K562 (cell line): ENCODE data around the gene ADRB2. TPM values are rescaled to one million over a fixed set of nuclear protein-coding genes. Genes with fewer than 3 reads are reported as not detected.

Experiments
- ARID2 ChIP-seq: fragments of 450-650 bp; IDR thresholded peaks from 2 replicates; pipeline ENCODE4 v1.6.1; 2017; ENCODE audit warnings: antibody characterized with exemption, mild to moderate bottlenecking
- DDX20 ChIP-seq: fragments of 450-650 bp; IDR thresholded peaks from 2 replicates; pipeline ENCODE4 v1.6.1; 2016; ENCODE audit warnings: missing genetic modification characterization, low read depth, mild to moderate bottlenecking, missing compliant biosample characterization, moderate library complexity
- FOS ChIP-seq: IDR thresholded peaks from 3 replicates; pipeline ENCODE4 v1.6.1; 2011; ENCODE audit not compliant: insufficient read length; ENCODE audit errors: extremely low read depth
- FOXK1 ChIP-seq: sonication (generic); formaldehyde crosslinking; IDR thresholded peaks from 2 replicates; pipeline ENCODE4 v1.8.0; 2022; ENCODE audit warnings: missing genetic modification reagents, mild to moderate bottlenecking, borderline replicate concordance
- KAT7 ChIP-seq: sonication (generic); formaldehyde crosslinking; IDR thresholded peaks from 2 replicates; pipeline ENCODE4 v1.8.0; 2022; ENCODE audit warnings: missing genetic modification reagents, mild to moderate bottlenecking, borderline replicate concordance
- KLF16 ChIP-seq: IDR thresholded peaks from 2 replicates; pipeline ENCODE4 v1.6.1; 2016; ENCODE audit warnings: antibody characterized with exemption
- MED1 ChIP-seq: sonication (generic); formaldehyde crosslinking; IDR thresholded peaks from 2 replicates; pipeline ENCODE4 v1.8.1; 2023; ENCODE audit warnings: missing genetic modification reagents, borderline replicate concordance
- MIER1 ChIP-seq: fragments of 450-650 bp; IDR thresholded peaks from 2 replicates; pipeline ENCODE4 v1.6.1; 2016; ENCODE audit warnings: antibody characterized with exemption, mild to moderate bottlenecking, low read depth
- MXI1 ChIP-seq: IDR thresholded peaks from 2 replicates; pipeline ENCODE4 v1.6.1; 2011; ENCODE audit warnings: low read depth, mild to moderate bottlenecking, improper control_type of control experiment, low read length
- NBN ChIP-seq: fragments of 450-650 bp; IDR thresholded peaks from 2 replicates; pipeline ENCODE4 v1.6.1; 2016; ENCODE audit warnings: low read depth, mild to moderate bottlenecking
- NR2F6 ChIP-seq: fragments of 450-650 bp; formaldehyde crosslinking; IDR thresholded peaks from 2 replicates; pipeline ENCODE4 v1.4.0; 2020; ENCODE audit warnings: mild to moderate bottlenecking
- NUFIP1 ChIP-seq: fragments of 450-650 bp; IDR thresholded peaks from 2 replicates; pipeline ENCODE4 v1.6.1; 2018; ENCODE audit not compliant: partially characterized antibody
- PYGO2 ChIP-seq: fragments of 450-650 bp; IDR thresholded peaks from 2 replicates; pipeline ENCODE4 v1.6.1; 2016; ENCODE audit warnings: mild to moderate bottlenecking, missing genetic modification characterization, moderate library complexity, missing compliant biosample characterization
- RB1 ChIP-seq: fragments of 450-650 bp; IDR thresholded peaks from 2 replicates; pipeline ENCODE4 v1.6.1; 2017; ENCODE audit warnings: low read depth, mild to moderate bottlenecking
- SAFB2 ChIP-seq: fragments of 200-400 bp; formaldehyde crosslinking; IDR thresholded peaks from 2 replicates; pipeline ENCODE4 v1.6.1; 2018; ENCODE audit warnings: borderline replicate concordance, low read length, low read depth, moderate library complexity; ENCODE audit not compliant: severe bottlenecking
- TCFL5 ChIP-seq: fragments of 250-450 bp; sonication (Bioruptor Pico); conservative IDR thresholded peaks from 2 replicates; pipeline ENCODE4 v1.6.1; 2021; ENCODE audit warnings: mild to moderate bottlenecking, moderate library complexity, matching md5 sums
- polyA plus RNA-seq, 8 experiments: library from polyadenylated mRNA; depleted of rRNA in 4 of 8; stranded (reverse) in 5 of 8; unstranded in 3 of 8; fragments of >200 nt; fragmentation: Nextera tagmentation in 2 of 8; fragmentation: Illumina TruSeq in 1 of 8; extraction: Ambion mirVana in 2 of 8; extraction: Trizol in 1 of 8; gene quantifications; 2 replicates each; pipeline versions ENCODE4 v1.2.1 to v1.2.3, GENCODE V29; 2011 to 2014; ENCODE audit warnings: inconsistent platforms in 1 of 8, missing spikeins in 1 of 8
- total RNA-seq, 7 experiments: library from RNA; depleted of rRNA in 6 of 7; stranded (reverse); fragments of >200 nt in 6 of 7; fragmentation: Illumina TruSeq in 2 of 7; extraction: Trizol in 2 of 7; gene quantifications; 2 replicates each; pipeline versions ENCODE4 v1.2.1 to v1.2.3, GENCODE V29; 2011 to 2021; ENCODE audit warnings: low replicate concordance in 1 of 7
- TF ChIP-seq, protein P1 (sequence below): sonication (generic); formaldehyde crosslinking; IDR thresholded peaks from 2 replicates; pipeline ENCODE4 v1.8.0; 2022; ENCODE audit warnings: mild to moderate bottlenecking, missing genetic modification reagents
- TF ChIP-seq, protein P2 (sequence below), 2 experiments: fragments of 250-450 bp in 1 of 2; fragments of 450-650 bp in 1 of 2; sonication (Bioruptor Pico) in 1 of 2; IDR thresholded peaks; 2 replicates each; pipeline versions ENCODE4 v1.6.1 to v1.8.0; 2016 to 2021; ENCODE audit warnings: mild to moderate bottlenecking in 2 of 2, moderate library complexity in 2 of 2, missing compliant biosample characterization in 1 of 2, missing genetic modification characterization in 1 of 2
- TF ChIP-seq, protein P3 (sequence below): fragments of 450-650 bp; IDR thresholded peaks from 2 replicates; pipeline ENCODE4 v1.6.1; 2016; ENCODE audit warnings: borderline replicate concordance
- TF ChIP-seq, protein P4 (sequence below): fragments of 250-450 bp; sonication (Bioruptor Pico); IDR thresholded peaks from 2 replicates; pipeline ENCODE4 v1.5.0; 2021
- TF ChIP-seq, protein P5 (sequence below), 2 experiments: fragments of 450-650 bp; IDR thresholded peaks; 2 replicates each; pipeline ENCODE4 v1.6.1; 2018; ENCODE audit warnings: mild to moderate bottlenecking in 2 of 2, low read depth in 1 of 2; ENCODE audit not compliant: partially characterized antibody in 2 of 2

Gene ADRB2
- total and polyA plus RNA-seq, 9 of the 15 experiments (the other 6 are each of a cell fraction or from before 2014, with no cell fraction given) = 0.01 to 0.18 (median 0.04) TPM; not detected in 2

DNA sequence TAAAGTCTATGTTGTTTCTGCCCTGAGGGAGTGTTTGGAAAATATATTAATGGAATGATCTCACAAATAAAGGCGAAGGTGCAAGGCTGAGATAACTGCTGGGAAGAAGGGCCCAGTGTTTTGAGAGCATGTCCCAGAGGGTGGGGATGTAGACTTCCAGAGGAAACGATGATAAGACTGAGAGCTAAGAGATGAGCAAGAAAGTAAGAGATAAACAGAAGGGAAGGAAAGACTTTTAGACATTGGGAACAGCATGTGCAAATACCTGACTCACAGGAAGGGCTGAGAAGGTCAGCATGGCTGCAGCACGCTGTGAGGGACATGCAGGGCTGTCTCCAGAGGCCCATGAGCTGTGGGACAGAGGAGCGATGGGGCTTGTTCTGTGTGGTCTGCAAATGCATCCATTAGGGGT is 19.9 kb upstream of the ADRB2 start (continued):
- TF ChIP-seq RB1 = no peak
- 0 out of 2 replicates have a peak, but pooled peaks have one; percentile 35 for TF ChIP-seq KAT7 (CRISPR knock-in tag)
- TF ChIP-seq FOXK1 = no peak
- TF ChIP-seq NR2F6 (CRISPR knock-in tag) = no peak
- no peak for TF ChIP-seq MXI1
- TF ChIP-seq, protein P1, sequence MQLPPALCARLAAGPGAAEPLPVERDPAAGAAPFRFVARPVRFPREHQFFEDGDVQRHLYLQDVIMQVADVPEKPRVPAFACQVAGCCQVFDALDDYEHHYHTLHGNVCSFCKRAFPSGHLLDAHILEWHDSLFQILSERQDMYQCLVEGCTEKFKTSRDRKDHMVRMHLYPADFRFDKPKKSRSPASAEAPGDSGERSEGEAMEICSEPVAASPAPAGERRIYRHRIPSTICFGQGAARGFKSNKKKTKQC (CRISPR knock-in tag) = no peak
- TF ChIP-seq DDX20 (tag) = no peak
- no peak for TF ChIP-seq SAFB2
- TF ChIP-seq, protein P2, sequence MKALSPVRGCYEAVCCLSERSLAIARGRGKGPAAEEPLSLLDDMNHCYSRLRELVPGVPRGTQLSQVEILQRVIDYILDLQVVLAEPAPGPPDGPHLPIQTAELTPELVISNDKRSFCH (CRISPR knock-in tag; IDR thresholded peaks at IDR 0.05) = no peak
- TF ChIP-seq, protein P2 (tag; IDR thresholded peaks at IDR 0.05) = peak; percentile 94
- TF ChIP-seq KLF16 = 0 out of 2 replicates have a peak, but pooled peaks have one; percentile 22
- peak; percentile 73 for TF ChIP-seq NBN
- TF ChIP-seq NUFIP1 = no peak
- TF ChIP-seq TCFL5 = no peak
- TF ChIP-seq, protein P3, sequence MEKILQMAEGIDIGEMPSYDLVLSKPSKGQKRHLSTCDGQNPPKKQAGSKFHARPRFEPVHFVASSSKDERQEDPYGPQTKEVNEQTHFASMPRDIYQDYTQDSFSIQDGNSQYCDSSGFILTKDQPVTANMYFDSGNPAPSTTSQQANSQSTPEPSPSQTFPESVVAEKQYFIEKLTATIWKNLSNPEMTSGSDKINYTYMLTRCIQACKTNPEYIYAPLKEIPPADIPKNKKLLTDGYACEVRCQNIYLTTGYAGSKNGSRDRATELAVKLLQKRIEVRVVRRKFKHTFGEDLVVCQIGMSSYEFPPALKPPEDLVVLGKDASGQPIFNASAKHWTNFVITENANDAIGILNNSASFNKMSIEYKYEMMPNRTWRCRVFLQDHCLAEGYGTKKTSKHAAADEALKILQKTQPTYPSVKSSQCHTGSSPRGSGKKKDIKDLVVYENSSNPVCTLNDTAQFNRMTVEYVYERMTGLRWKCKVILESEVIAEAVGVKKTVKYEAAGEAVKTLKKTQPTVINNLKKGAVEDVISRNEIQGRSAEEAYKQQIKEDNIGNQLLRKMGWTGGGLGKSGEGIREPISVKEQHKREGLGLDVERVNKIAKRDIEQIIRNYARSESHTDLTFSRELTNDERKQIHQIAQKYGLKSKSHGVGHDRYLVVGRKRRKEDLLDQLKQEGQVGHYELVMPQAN = no peak
- TF ChIP-seq, protein P4, sequence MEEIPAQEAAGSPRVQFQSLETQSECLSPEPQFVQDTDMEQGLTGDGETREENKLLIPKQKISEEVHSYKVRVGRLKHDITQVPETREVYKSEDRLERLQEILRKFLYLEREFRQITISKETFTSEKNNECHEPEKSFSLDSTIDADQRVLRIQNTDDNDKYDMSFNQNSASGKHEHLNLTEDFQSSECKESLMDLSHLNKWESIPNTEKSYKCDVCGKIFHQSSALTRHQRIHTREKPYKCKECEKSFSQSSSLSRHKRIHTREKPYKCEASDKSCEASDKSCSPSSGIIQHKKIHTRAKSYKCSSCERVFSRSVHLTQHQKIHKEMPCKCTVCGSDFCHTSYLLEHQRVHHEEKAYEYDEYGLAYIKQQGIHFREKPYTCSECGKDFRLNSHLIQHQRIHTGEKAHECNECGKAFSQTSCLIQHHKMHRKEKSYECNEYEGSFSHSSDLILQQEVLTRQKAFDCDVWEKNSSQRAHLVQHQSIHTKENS (CRISPR knock-in tag) = no peak
- no peak for TF ChIP-seq ARID2
- no peak for TF ChIP-seq PYGO2 (tag)
- TF ChIP-seq, protein P5, sequence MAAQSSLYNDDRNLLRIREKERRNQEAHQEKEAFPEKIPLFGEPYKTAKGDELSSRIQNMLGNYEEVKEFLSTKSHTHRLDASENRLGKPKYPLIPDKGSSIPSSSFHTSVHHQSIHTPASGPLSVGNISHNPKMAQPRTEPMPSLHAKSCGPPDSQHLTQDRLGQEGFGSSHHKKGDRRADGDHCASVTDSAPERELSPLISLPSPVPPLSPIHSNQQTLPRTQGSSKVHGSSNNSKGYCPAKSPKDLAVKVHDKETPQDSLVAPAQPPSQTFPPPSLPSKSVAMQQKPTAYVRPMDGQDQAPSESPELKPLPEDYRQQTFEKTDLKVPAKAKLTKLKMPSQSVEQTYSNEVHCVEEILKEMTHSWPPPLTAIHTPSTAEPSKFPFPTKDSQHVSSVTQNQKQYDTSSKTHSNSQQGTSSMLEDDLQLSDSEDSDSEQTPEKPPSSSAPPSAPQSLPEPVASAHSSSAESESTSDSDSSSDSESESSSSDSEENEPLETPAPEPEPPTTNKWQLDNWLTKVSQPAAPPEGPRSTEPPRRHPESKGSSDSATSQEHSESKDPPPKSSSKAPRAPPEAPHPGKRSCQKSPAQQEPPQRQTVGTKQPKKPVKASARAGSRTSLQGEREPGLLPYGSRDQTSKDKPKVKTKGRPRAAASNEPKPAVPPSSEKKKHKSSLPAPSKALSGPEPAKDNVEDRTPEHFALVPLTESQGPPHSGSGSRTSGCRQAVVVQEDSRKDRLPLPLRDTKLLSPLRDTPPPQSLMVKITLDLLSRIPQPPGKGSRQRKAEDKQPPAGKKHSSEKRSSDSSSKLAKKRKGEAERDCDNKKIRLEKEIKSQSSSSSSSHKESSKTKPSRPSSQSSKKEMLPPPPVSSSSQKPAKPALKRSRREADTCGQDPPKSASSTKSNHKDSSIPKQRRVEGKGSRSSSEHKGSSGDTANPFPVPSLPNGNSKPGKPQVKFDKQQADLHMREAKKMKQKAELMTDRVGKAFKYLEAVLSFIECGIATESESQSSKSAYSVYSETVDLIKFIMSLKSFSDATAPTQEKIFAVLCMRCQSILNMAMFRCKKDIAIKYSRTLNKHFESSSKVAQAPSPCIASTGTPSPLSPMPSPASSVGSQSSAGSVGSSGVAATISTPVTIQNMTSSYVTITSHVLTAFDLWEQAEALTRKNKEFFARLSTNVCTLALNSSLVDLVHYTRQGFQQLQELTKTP (IDR thresholded peaks at IDR 0.05; ENCODE audit: low read depth in 1 of 2, partially characterized antibody in 2 of 2) = peak in 1 of 2 experiments; percentile 15
- no peak for TF ChIP-seq MIER1
- TF ChIP-seq MED1 (CRISPR knock-in tag) = no peak
- TF ChIP-seq FOS = no peak
